OCI-LY7 (cell line): ENCODE results near the gene MACC1. TPM values are rescaled to one million over a fixed set of nuclear protein-coding genes. Genes with fewer than 3 reads are reported as not detected.
"Not testable (repeated sequence)": the region's sequence is repeated elsewhere in the genome, so short reads cannot be mapped to it uniquely, and the experiment has no call there.

Experiments
- BruUV-seq: library from RNA; stranded (reverse); fragments of 400-500 nt; replicated peaks from 2 replicates; lab custom pipeline; 2021; lab: Mats Ljungman, UMichigan
- CTCF ChIA-PET: fragments of 300-600 bp; sonication (Branson Sonifier 250); formaldehyde crosslinking; loops from one replicate; lab custom pipeline; 2022; ENCODE audit warnings: antibody characterized with exemption; ENCODE audit not compliant: unreplicated experiment; lab: Charles Lee
- POLR2A ChIA-PET: fragments of 300-600 bp; sonication (Branson Sonifier 250); formaldehyde crosslinking; loops from one replicate; lab custom pipeline; 2022; ENCODE audit warnings: antibody characterized with exemption; lab: Charles Lee
- DNase-seq: peaks from one replicate; pipeline ENCODE4 v3.0.0-alpha.2; 2015; ENCODE audit warnings: low spot score
- H2AFZ ChIP-seq: fragments of 200-600 bp; sonication (generic), shearing (Covaris generic); 2 replicates; pipeline ENCODE4 v1.6.1; 2014; ENCODE audit warnings: mild to moderate bottlenecking, antibody characterized with exemption, low read length, moderate library complexity
- H3K27ac ChIP-seq: fragments of 200-600 bp; sonication (generic); 2 replicates; pipeline ENCODE4 v1.5.1; 2014; ENCODE audit warnings: mixed run types, low read depth, mild to moderate bottlenecking, moderate library complexity, low read length, inconsistent platforms; ENCODE audit not compliant: poor library complexity, severe bottlenecking
- H3K36me3 ChIP-seq: fragments of 200-600 bp; sonication (generic); 2 replicates; pipeline ENCODE4 v1.6.1; 2014; ENCODE audit warnings: mild to moderate bottlenecking, antibody characterized with exemption, low read length, moderate library complexity, mixed read lengths; ENCODE audit not compliant: insufficient read depth
- H3K4me1 ChIP-seq: fragments of 200-600 bp; sonication (generic); 2 replicates; pipeline ENCODE4 v1.5.1; 2014; ENCODE audit warnings: mild to moderate bottlenecking, low read length; ENCODE audit not compliant: insufficient read depth, poor library complexity, severe bottlenecking
- H3K4me2 ChIP-seq: fragments of 200-600 bp; sonication (generic); 2 replicates; pipeline ENCODE4 v1.6.1; 2014; ENCODE audit warnings: mild to moderate bottlenecking, low read length
- H3K4me3 ChIP-seq: fragments of 200-600 bp; sonication (generic); 2 replicates; pipeline ENCODE4 v1.5.1; 2014; ENCODE audit warnings: mild to moderate bottlenecking, low read depth, low read length; ENCODE audit not compliant: poor library complexity, severe bottlenecking
- H3K79me2 ChIP-seq: fragments of 200-600 bp; sonication (generic); 2 replicates; pipeline ENCODE4 v1.6.1; 2016; ENCODE audit warnings: low read depth, mild to moderate bottlenecking, low read length, moderate library complexity, mixed read lengths; ENCODE audit not compliant: insufficient read depth
- H3K9me2 ChIP-seq: fragments of 200-600 bp; sonication (generic); 2 replicates; pipeline ENCODE4 v1.6.1; 2016; ENCODE audit warnings: mild to moderate bottlenecking, low read length, mixed read lengths; ENCODE audit not compliant: insufficient read depth
- H3K9me3 ChIP-seq: fragments of 200-600 bp; sonication (generic); 2 replicates; pipeline ENCODE4 v1.6.1; 2014; ENCODE audit warnings: mild to moderate bottlenecking, mixed run types, low read length, mixed read lengths
- H4K20me1 ChIP-seq: fragments of 200-600 bp; sonication (generic); 2 replicates; pipeline ENCODE4 v1.6.1; 2014; ENCODE audit warnings: mild to moderate bottlenecking, antibody characterized with exemption, low read length, moderate library complexity, mixed read lengths; ENCODE audit not compliant: insufficient read depth
- EZH2phosphoT487 ChIP-seq: fragments of 200-600 bp; sonication (generic); IDR thresholded peaks from 2 replicates; pipeline ENCODE4 v1.6.1; 2018; ENCODE audit warnings: low read depth, borderline replicate concordance, mild to moderate bottlenecking, mixed run types, antibody characterized with exemption, low read length, moderate library complexity, mixed read lengths
- intact Hi-C: fragments of 100-400 bp; cut with micrococcal nuclease; formaldehyde crosslinking; loops from one replicate; pipeline ENCODE4 v1.10.0; 2022; ENCODE audit not compliant: unreplicated experiment
- total RNA-seq, 2 experiments: library from RNA; depleted of rRNA in 1 of 2; stranded (reverse); fragments of >200 nt in 1 of 2; shearing (Covaris generic) in 1 of 2; gene quantifications; 2 replicates each; pipeline ENCODE4 v1.2.3, GENCODE V29; 2014 to 2022
- TF ChIP-seq, protein P1 (sequence below): fragments of 200-600 bp; sonication (generic); conservative IDR thresholded peaks from 2 replicates; pipeline ENCODE4 v1.5.1; 2014; ENCODE audit warnings: mild to moderate bottlenecking, antibody characterized with exemption, low read length, moderate library complexity, mixed read lengths

MACC1 gene
- total RNA-seq, 2 experiments from 2014 or later: 5.0 to 11.1 TPM

DNA sequence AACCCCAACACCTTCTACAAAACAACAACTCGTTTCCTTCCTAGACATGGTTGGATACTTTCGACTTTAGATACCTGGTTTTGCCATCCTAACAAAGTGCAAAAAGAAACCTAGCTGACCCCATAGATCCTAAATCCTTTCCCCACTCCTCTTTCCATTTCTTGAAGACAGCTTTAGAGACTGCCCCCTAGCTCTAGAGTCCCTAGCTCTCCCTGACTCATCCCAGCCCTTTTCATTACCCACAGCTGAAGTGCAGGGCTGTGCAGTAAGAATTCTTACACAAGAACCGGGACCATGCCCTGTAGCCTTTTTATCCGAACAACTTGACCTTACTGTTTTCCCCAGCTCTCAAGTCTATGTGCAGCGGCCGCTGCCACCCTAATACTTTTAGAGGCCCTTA, 93.1 kb downstream of the MACC1 start:
- H3K4me1 ChIP-seq, H3K9me2 ChIP-seq, H3K79me2 ChIP-seq, CTCF ChIA-PET, DNase-seq, H4K20me1 ChIP-seq, intact Hi-C loops, H3K4me3 ChIP-seq, H3K4me2 ChIP-seq, BruUV-seq, H3K36me3 ChIP-seq, H2AFZ ChIP-seq, H3K9me3 ChIP-seq, H3K27ac ChIP-seq: not testable (repeated sequence)
- POLR2A ChIA-PET: interaction anchor here (0.5 kb wide), 1 partner anchor 45 kb away, joined by 3 read pairs; no protein-coding TSS in a partner anchor

DNA sequence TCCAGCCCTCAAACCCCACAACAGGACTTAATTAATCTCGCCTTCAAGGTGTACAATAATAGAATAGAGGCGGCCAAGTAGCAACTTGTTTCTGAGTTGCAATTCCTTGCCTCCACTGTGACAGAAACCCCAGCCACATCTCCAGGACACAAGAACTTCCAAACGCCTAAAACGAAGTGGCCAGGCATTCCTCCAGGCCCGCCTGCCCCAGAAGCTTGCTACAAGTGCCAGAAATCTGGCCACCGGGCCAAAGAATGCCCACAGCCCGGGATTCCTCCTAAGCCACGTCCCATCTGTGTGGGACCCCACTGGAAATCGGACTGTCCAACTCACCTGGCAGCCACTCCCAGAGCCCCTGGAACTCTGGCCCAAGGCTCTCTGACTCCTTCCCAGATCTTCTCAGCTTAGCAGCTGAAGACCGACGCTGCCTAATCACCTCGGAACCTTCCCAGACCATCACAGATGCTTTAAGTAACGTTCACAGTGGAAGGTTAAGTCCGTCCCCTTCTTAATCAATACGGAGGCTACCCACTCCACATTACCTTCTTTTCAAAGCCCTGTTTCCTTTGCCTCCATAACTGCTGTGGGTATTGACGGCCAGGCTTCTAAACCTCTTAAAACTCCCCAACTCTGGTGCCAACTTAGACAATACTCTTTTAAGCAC, 94.4 kb downstream of the MACC1 start:
- H4K20me1 ChIP-seq, H3K9me2 ChIP-seq, H3K79me2 ChIP-seq, H3K4me3 ChIP-seq, intact Hi-C loops, H3K27ac ChIP-seq, DNase-seq, H3K4me2 ChIP-seq, H3K4me1 ChIP-seq, CTCF ChIA-PET, H3K9me3 ChIP-seq, POLR2A ChIA-PET, BruUV-seq, H2AFZ ChIP-seq, H3K36me3 ChIP-seq: not testable (repeated sequence)

DNA sequence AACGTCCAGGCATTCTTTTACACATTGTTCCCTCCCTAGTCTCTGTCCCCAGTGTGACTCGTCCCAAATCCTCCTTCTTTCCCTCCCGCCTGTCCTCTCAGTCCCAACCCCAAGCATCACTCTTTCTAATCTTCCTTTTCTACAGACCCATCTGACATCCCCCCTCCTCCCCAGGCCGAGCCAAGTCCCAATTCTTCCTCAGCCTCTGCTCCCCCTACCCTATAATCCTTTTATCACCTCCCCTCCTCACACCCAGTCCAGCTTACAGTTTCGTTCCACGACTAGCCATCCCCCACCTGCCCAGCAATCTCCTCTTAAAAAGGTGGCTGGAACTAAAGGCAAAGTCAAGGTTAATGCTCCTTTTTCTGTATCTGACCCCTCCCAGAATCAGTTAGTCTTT, 95.1 kb downstream of the MACC1 start:
- no peak overlapping the region for H3K27ac ChIP-seq
- no peak for DNase-seq
- no peak overlapping the region for H2AFZ ChIP-seq
- no peak for TF ChIP-seq EZH2phosphoT487
- TF ChIP-seq, protein P1, sequence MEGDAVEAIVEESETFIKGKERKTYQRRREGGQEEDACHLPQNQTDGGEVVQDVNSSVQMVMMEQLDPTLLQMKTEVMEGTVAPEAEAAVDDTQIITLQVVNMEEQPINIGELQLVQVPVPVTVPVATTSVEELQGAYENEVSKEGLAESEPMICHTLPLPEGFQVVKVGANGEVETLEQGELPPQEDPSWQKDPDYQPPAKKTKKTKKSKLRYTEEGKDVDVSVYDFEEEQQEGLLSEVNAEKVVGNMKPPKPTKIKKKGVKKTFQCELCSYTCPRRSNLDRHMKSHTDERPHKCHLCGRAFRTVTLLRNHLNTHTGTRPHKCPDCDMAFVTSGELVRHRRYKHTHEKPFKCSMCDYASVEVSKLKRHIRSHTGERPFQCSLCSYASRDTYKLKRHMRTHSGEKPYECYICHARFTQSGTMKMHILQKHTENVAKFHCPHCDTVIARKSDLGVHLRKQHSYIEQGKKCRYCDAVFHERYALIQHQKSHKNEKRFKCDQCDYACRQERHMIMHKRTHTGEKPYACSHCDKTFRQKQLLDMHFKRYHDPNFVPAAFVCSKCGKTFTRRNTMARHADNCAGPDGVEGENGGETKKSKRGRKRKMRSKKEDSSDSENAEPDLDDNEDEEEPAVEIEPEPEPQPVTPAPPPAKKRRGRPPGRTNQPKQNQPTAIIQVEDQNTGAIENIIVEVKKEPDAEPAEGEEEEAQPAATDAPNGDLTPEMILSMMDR: no peak
- no peak overlapping the region for H3K4me3 ChIP-seq
- ChIA-PET POLR2A (no interaction called here), CTCF (no interaction called here)
- H3K9me3 ChIP-seq: no peaks in the 10 kb centered on the region
- H3K4me2 ChIP-seq: no peak overlapping the region
- no peaks in the 10 kb centered on the region for H4K20me1 ChIP-seq
- no TSS peak for BruUV-seq
- no peaks in the 10 kb centered on the region for H3K79me2 ChIP-seq
- no peaks in the 10 kb centered on the region for H3K9me2 ChIP-seq
- H3K36me3 ChIP-seq: no peaks in the 10 kb centered on the region
- intact Hi-C loops: no loop called here
- H3K4me1 ChIP-seq: no peaks in the 10 kb centered on the region

DNA sequence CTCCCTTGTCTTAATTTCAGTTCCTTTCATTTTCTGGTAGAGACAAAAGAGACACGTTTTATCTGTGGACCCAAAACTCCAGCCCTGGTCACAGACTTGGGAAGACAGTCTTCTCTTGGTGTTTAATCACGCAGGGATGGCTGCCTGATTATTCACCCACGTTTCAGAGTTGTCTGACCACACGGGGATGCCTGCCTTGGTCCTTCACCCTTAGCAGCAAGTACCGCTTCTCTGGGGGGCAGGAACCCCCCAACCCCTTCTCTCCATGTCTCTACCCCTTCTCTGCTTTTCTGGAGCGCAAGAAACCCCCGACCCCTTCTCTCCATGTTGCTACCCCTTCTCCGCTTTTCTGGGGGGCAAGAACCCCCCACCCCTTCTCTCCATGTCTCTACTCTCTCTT, 95.8 kb downstream of the MACC1 start:
- no peaks in the 10 kb centered on the region for H3K36me3 ChIP-seq
- no peaks in the 10 kb centered on the region for H3K79me2 ChIP-seq
- no peak overlapping the region for H3K4me3 ChIP-seq
- intact Hi-C loops: no loop called here
- no peaks in the 10 kb centered on the region for H3K9me3 ChIP-seq
- POLR2A ChIA-PET: no interaction called here
- no peaks in the 10 kb centered on the region for H3K4me1 ChIP-seq
- no peaks in the 10 kb centered on the region for H4K20me1 ChIP-seq
- no peak for DNase-seq
- no peak overlapping the region for H2AFZ ChIP-seq
- no TSS peak for BruUV-seq
- no peak overlapping the region for H3K4me2 ChIP-seq
- no peaks in the 10 kb centered on the region for H3K9me2 ChIP-seq
- H3K27ac ChIP-seq: no peak overlapping the region
- CTCF ChIA-PET: no interaction called here
- TF ChIP-seq EZH2phosphoT487: no peak
- TF ChIP-seq, protein P1: no peak

DNA sequence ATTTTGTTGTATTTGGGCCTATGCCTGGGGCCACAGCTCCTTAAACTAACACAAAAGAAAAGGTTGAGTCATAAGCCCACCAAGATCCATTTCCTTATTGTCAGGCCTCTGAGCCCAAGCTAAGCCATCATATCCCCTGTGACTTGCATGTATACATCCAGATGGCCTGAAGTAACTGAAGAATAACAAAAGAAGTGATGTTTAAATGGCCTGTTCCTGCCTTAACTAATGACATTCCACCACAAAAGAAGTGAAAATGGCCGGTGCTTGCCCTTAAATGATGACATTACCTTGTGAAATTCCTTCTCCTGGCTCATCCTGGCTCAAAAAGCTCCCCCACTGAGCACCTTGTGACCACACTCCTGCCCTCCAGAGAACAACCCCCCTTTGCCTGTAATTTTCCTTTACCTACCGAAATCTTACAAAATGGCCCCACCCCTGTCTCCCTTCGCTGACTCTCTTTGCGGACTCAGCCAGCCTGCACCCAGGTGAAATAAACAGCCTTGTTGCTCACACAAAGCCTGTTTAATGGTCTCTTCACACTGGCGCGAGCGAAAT, 96.5 kb downstream of the MACC1 start:
- H3K9me2 ChIP-seq, H3K4me2 ChIP-seq, DNase-seq, H3K9me3 ChIP-seq, CTCF ChIA-PET, H3K79me2 ChIP-seq, H3K4me3 ChIP-seq, intact Hi-C loops, BruUV-seq, H2AFZ ChIP-seq, H3K36me3 ChIP-seq, H4K20me1 ChIP-seq, H3K27ac ChIP-seq, H3K4me1 ChIP-seq: not testable (repeated sequence)
- POLR2A ChIA-PET: interaction anchor here (0.7 kb wide), 1 partner anchor 23 kb away, joined by 3 read pairs; no protein-coding TSS in a partner anchor
